HG02623 (cell line): ENCODE results near the gene IFNA17.
A peak's percentile ranks its signal among the peaks of the same experiment; 100 is the strongest.
"Not testable (repeated sequence)": the region's sequence is repeated elsewhere in the genome, so short reads cannot be mapped to it uniquely, and the experiment has no call there.

Experiments used
- ATAC-seq: cut with Tn5 transposase; IDR thresholded peaks from one replicate; pipeline ENCODE4 v1.9.1; 2021; ENCODE audit warnings: moderate library complexity; ENCODE audit not compliant: unreplicated experiment

The IFNA17 gene

GRCh38 chr9:21228122-21228521, at the start of gene IFNA17:
Gene IFNA17, minus strand, starts transcription at chr9:21228222. Its CDS starts 49 bp downstream, at chr9:21228173.
- no peak for ATAC-seq

DNA sequence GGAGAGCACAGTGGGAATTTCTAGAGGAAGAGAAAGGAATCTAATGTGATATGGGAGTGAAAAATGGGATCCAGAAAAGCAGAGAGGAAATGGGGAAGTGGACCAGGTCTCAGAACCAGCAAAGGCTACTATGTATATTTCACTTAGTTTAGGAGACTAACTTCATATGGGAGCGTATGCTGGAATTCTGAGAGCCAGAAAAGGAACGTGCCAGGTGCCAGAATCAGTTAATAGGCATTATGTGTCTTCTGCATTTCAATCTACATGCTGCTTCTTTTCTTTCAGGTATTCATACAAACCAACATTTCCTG, 40.3 kb upstream of the IFNA17 start:
- ATAC-seq, result no peak

- ATAC-seq, result no peak
These were observed 39.7 kb upstream of the IFNA17 start for GRCh38 chr9:21267485-21268346.

- ATAC-seq, result no peak
These were observed 38.9 kb upstream of the IFNA17 start for GRCh38 chr9:21266733-21267484.

- peak; percentile 51 for ATAC-seq
These were observed 37.6 kb upstream of the IFNA17 start for GRCh38 chr9:21265421-21266189.

GRCh38 chr9:21255538-21256212, 27.7 kb upstream of the IFNA17 start:
- ATAC-seq, result no peak

GRCh38 chr9:21252721-21253547, 24.9 kb upstream of the IFNA17 start:
- ATAC-seq, result peak; percentile 69

DNA sequence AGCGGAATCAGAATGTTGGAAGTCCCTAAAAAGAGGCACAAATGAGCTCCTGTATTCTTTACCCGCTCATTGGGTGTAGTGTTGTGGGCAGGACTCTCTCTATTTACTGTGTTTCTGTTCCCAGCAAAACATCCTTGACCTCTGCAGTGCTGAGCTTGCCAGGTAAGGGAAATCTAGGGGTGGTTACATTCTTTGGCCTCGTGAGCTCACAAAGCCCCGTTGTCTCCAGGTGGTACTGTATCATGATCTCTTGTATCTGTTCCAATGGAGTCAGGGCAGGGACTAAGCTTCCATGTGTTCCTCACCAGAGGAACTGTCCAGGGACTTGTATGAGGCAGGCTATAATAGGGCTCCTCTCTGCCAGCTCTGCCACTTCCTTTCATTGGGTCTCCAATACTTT, 23.6 kb upstream of the IFNA17 start:
- no peak for ATAC-seq

DNA sequence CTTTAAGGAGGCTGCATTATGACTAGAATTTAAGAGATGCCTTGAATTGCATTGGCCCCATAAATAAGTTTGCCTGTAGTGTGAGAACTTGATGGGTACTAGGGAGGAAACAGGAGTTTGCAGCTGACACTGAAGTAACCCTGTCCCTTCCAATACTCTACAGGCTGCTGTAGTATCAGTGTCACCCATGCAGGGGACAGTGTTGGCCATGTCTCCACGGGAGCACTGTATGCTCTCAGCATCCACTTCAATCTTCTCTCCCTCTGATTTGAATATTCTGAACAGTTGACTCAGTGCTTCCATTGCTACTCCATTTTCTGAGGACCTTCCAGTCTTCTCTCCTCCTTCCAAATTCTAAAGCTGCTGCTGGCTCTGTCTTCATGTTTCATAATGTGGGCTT, 23.2 kb upstream of the IFNA17 start:
- ATAC-seq, result no peak

DNA sequence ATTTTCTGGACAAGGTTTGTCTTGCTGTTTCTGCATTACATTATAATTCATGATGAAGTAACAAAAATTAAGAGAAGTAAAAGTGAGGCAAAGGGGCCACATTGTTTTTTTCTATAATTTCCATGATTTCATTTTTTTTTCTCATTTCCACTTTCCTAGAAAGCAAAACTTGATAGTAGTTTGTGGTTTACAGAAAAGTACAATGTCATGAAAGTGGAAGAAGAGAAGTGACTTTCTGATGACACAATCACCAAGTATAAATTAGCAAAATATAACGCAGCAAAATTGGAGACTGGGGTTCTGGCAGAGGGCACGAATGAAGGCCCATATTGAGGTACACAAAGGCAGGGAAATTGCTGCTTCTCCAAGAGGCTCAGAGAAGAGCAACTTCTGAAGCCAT, 16.8 kb upstream of the IFNA17 start:
- ATAC-seq, result no peak

DNA sequence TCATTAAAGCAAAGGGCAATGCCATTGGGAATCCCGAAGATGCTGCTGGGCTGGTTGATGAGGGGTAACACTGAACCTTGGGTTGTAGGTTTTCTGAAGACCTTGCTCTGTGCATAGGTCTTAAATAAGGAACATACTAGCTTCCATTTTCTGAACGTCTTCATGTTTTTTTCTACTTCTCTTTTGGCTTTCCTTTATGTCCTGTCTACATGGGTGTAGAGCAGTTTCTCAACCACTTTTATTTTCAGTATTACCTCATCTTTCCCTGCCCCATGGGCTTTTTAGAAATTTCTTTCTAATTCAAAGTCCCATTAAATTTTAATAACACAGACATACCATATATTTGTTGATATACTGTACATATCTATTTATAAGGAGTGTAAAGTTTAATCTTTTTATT, 11.9 kb upstream of the IFNA17 start, which contains the start of gene IFNA14:
TSS of gene IFNA14 (minus strand) at position 95 of the 400 bp plus-strand sequence. CDS start at position 25, 70 bp downstream.
- ATAC-seq, result no peak

- ATAC-seq, result not testable (repeated sequence)
These were observed 8.3 kb upstream of the IFNA17 start for GRCh38 chr9:21236360-21236714.

DNA sequence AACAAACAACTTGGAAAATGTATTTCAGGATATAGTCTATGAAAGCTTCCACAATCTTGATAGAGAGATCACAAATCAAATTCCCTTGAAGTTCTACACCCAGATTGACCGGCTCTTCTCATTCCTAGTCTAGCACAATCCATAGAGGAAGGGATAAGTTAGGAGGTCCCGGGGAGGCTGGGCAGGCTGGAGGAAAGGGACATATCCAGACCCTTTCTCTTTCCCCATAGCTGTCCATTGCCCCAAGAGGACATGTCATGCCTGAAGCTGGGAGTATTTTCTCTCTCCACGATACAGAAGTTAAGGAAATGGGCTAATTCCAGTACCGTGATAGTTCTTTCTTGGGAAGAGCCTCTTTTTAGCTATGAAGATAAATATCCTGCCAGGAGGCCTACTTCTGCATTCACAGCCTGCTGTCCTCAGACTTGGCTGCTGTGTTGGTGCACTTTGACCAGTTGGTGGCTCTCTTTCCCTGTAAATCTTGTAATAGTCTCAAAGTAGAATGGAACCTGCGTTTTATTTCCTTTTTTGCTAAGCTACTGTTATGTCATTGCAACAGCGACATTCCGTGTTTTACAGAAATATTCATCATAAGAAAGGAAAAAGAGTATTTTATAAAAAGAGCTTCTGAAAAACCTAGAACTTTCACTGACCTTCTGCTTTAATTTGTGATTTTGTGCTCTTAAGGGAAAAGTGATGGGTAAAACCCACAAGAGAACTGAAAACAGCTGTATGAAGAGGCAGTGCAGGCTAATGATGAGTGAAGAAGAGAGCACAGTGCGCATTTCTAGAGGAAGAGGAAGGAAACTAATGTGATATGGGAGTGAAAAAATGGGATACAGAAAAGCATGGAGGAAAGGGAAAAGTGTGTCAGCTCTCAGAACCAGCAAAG, 7.7 kb upstream of the IFNA17 start:
- peak; percentile 81 for ATAC-seq

DNA sequence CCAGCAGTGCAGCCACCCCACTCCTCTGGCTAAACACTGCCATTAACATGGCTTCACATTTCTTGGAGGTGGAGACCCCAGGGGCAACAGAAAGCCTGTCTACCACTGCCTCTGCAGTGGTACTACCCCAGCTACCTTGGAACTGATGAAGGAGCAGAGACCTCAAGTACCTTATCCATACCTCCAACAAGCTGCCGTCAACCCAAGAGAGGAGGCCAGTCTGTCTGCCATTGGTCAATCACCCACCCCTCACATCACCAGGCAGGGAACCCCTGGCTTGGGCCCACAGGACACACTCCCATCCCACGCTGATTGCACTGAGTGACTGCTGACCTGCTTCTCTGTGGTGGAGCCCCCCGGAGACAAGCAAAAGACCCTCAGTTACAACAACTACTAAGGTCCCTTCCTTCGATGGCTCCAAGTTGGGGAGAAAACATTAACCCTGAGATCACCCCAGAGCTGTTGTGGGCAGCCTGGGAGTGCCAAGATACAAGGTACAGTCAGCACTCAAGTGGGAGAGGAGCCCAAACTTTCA, 6.2 kb upstream of the IFNA17 start:
- no peak for ATAC-seq

DNA sequence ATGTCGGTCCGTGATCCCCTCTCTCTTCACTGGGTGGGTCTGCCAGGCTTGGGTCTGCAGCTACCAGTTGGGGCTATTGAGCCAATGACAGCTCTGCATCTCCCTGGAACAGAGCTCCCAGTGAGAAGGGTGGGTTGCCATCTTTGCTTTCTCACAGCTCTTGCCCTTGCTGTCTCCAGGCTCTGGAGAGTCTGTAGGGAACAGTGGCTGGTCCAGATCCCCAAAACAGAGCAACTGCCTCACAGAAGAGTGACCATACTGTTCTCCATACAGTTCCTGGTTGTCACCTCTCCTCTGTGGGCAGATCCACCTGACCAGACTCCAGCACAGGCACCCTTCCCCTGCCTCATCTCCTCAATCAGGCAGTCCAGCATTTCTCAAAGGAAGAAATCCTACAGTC, 5.2 kb upstream of the IFNA17 start:
- ATAC-seq, result no peak

DNA sequence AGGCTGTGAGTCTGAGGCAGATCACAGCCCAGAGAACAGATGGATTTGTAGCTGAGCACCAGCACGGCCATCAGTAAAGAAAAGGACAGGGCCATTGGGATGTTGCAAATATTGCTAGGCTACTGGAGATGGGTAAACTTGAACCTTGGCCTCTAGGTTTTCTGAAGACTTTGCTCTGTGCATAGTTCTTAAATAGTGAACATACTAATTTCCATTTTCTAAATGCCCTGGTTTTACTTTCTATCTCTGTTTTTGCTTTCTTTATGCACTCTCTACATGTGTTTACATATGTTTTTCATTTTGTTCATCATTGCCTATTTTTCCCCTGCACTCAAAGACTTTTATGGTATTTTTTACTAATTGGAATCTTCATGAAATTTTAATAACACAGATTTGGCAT, 10.8 kb downstream of the IFNA17 start, which contains the start of gene IFNA16:
TSS of gene IFNA16 (minus strand) at position 101 of the 400 bp plus-strand sequence. CDS start at position 95, 6 bp downstream.
- not testable (repeated sequence) for ATAC-seq

DNA sequence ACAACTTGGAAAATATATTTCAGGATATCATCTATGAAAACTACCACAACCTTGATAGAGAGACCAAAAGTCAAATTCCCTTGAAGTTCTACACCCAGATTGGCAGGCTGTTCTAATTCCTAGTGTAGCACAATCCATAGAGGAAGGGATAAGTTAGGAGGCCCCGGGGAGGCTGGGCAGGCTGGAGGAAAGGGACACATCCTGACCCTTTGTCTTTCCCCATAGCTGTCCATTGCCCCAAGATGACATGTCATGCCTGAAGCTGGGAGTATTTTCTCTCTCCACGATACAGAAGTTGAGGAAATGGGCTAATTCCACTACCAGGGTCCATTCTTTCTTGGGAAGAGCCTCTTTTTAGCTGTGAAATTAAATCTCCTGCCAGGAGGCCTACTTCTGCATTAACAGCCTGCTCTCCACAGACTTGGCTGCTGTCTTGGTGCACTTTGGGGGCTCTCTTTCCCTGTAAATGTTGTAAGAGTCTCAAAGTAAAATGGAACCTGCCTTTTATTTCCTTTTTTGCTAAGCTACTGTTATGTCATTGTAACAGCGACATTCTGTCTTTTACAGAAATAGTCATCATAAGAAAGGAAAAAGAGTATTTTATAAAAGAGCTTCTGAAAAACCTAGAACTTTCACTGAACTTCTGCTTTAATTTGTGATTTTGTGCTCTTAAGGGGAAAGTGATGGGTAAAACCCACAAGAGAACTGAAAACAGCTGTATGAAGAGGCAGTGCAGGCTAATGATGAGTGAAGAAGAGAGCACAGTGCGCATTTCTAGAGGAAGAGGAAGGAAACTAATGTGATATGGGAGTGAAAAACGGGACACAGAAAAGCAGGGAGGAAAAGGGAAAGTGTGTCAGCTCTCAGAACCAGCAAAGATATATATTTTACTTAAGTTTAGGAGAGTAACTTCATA, 14.4 kb downstream of the IFNA17 start:
- ATAC-seq, result peak; percentile 75

- not testable (repeated sequence) for ATAC-seq
These were observed 15.9 kb downstream of the IFNA17 start for GRCh38 chr9:21212160-21212559.
